ENCODE measurements around the gene MAD1L1. TPM values are rescaled to one million over a fixed set of nuclear protein-coding genes. Genes with fewer than 3 reads are reported as not detected.

The MAD1L1 gene
- total and polyA plus RNA-seq, 2 experiments from 2014 or later = 38.2 to 69.8 TPM

DNA sequence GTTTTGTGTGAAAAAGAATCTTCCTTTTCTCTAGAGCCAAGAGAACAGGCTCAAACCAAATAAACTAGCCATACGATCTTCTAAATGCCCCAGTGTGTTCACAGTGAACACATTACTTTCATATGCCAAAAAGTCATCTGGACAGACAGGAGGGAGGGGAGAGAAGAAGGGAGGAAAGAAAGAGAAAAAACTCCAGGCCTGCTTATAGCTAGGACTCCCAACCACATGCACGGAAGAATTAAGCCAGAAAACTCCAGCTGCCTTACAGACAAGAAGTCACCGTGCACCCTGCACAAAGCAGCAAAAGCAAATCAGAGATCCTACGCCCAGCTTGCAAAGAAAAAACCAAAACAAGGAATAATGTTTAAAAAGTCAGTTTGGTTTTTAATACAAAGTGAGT is 47.2 kb upstream of the MAD1L1 start:
- H3K36me3 ChIP-seq (ENCODE audit: low read depth) = no peaks in the 10 kb centered on the region
- TF ChIP-seq EZH2phosphoT487 (IDR thresholded peaks at IDR 0.05; ENCODE audit: insufficient read depth, low read depth) = no peak
- H3K4me2 ChIP-seq (ENCODE audit: unreplicated experiment) = no peak overlapping the region
- no peak for DNase-seq
- H3K4me3 ChIP-seq = no peak overlapping the region
- H2AFZ ChIP-seq = no peak overlapping the region
- no peaks in the 10 kb centered on the region for H3K27me3 ChIP-seq (replicated peaks; ENCODE audit: insufficient read depth)
- no peaks in the 10 kb centered on the region for H4K20me1 ChIP-seq (ENCODE audit: insufficient read depth)
- in situ Hi-C loops (cut with MboI) = no loop called here
- 54 to 59% methylated on average over 4 of the region's 4 CpGs for WGBS, 2 experiments (ENCODE audit: low coverage in 1 of 2, low lambda C conversion rate in 2 of 2, missing lambda C conversion rate in 2 of 2)
- no peaks in the 10 kb centered on the region for H3F3A ChIP-seq (ENCODE audit: insufficient read depth)
- H3K9ac ChIP-seq = no peak overlapping the region
- H3K4me1 ChIP-seq (ENCODE audit: insufficient read depth) = peaks cover 12% of the 10 kb centered on the region; the same call in 1 of the 2 replicates
- H3K9me3 ChIP-seq (ENCODE audit: low read depth) = no peaks in the 10 kb centered on the region
- peaks cover 45% of the 10 kb centered on the region for H3K79me2 ChIP-seq (ENCODE audit: insufficient read depth)
- no peak overlapping the region for H3K27ac ChIP-seq
- no peaks in the 10 kb centered on the region for H3K9me2 ChIP-seq (ENCODE audit: insufficient read depth)

DNA sequence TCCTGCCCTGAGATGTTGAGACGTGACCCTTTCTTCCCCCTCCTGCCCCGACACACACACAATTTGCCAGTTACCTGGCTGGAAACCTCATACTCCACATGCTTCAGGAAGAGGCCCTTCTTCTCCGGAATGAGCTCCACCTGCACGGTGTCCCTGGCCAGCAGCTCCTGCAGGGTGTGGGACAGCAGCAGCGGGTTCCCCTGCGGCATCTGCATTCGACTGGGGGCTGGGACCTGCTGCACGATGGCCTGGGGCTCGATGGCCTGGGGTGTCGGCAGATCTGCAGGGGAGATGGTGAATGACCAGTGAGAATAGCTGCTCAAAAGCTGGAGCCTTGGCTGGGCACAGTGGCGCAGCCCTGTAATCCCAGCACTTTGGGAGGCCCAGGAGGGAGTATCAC is 45.3 kb upstream of the MAD1L1 start:
- H3K79me2 ChIP-seq (ENCODE audit: insufficient read depth) = peaks cover 36% of the 10 kb centered on the region
- TF ChIP-seq EZH2phosphoT487 (IDR thresholded peaks at IDR 0.05; ENCODE audit: insufficient read depth, low read depth) (no peak), EZH2 (IDR thresholded peaks at IDR 0.05; ENCODE audit: insufficient read depth, poor library complexity, severe bottlenecking) (no peak)
- peaks cover 12% of the 10 kb centered on the region; the same call in 1 of the 2 replicates for H3K4me1 ChIP-seq (ENCODE audit: insufficient read depth)
- no peak overlapping the region for H3K4me3 ChIP-seq
- H3K27ac ChIP-seq = no peak overlapping the region
- no peaks in the 10 kb centered on the region for H3F3A ChIP-seq (ENCODE audit: insufficient read depth)
- in situ Hi-C loops (cut with MboI) = no loop called here
- no peak overlapping the region for H2AFZ ChIP-seq
- no peaks in the 10 kb centered on the region for H3K9me3 ChIP-seq (ENCODE audit: low read depth)
- no peaks in the 10 kb centered on the region for H3K36me3 ChIP-seq (ENCODE audit: low read depth)
- no peaks in the 10 kb centered on the region for H3K9me2 ChIP-seq (ENCODE audit: insufficient read depth)
- no peak overlapping the region for H3K9ac ChIP-seq
- WGBS, 2 experiments (ENCODE audit: low coverage in 1 of 2, low lambda C conversion rate in 2 of 2, missing lambda C conversion rate in 2 of 2) = 91 to 95% methylated on average over 10 to 11 of the region's 11 CpGs
- H3K27me3 ChIP-seq (replicated peaks; ENCODE audit: insufficient read depth) = no peaks in the 10 kb centered on the region
- DNase-seq = no peak
- H3K4me2 ChIP-seq (ENCODE audit: unreplicated experiment) = no peak overlapping the region
- H4K20me1 ChIP-seq (ENCODE audit: insufficient read depth) = no peaks in the 10 kb centered on the region

GRCh38 chr7:2276107-2276506 is 43.4 kb upstream of the MAD1L1 start:
- no peak overlapping the region for H3K27ac ChIP-seq

DNA sequence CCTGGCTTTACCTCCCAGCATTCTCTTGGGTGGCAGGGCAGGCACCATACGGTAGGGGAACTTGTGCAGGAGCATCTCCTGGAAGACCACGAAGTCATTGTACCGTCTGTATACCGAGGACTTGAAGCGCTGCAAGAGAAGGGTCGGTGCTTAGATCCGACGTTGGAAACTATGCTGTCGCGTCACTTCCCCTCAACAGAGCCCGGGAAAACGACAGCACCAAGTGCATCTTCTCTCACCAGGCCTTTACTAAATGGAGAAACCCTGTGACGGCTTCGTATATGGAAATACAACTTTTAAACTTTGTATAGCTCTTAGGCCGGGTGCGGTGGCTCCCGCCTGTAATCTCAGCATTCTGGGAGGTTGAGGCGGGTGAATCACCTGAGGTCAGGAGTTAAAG is 42.4 kb upstream of the MAD1L1 start:
- no peaks in the 10 kb centered on the region for H3K36me3 ChIP-seq (ENCODE audit: low read depth)
- H3K4me1 ChIP-seq (ENCODE audit: insufficient read depth) = 0 out of 2 replicates have a peak, but pooled peaks cover 4% of the 10 kb centered on the region
- H3K27ac ChIP-seq = no peak overlapping the region
- H3K9me3 ChIP-seq (ENCODE audit: low read depth) = no peaks in the 10 kb centered on the region
- H3K27me3 ChIP-seq (replicated peaks; ENCODE audit: insufficient read depth) = no peaks in the 10 kb centered on the region
- no peaks in the 10 kb centered on the region for H3F3A ChIP-seq (ENCODE audit: insufficient read depth)
- H4K20me1 ChIP-seq (ENCODE audit: insufficient read depth) = no peaks in the 10 kb centered on the region
- TF ChIP-seq EZH2phosphoT487 (IDR thresholded peaks at IDR 0.05; ENCODE audit: insufficient read depth, low read depth) (no peak), EZH2 (IDR thresholded peaks at IDR 0.05; ENCODE audit: insufficient read depth, poor library complexity, severe bottlenecking) (no peak)
- no peak overlapping the region for H3K4me3 ChIP-seq
- no peak overlapping the region for H3K4me2 ChIP-seq (ENCODE audit: unreplicated experiment)
- H2AFZ ChIP-seq = no peak overlapping the region
- no peaks in the 10 kb centered on the region for H3K9me2 ChIP-seq (ENCODE audit: insufficient read depth)
- H3K79me2 ChIP-seq (ENCODE audit: insufficient read depth) = peaks cover 10% of the 10 kb centered on the region
- WGBS, 2 experiments (ENCODE audit: low coverage in 1 of 2, low lambda C conversion rate in 2 of 2, missing lambda C conversion rate in 2 of 2) = 90 to 91% methylated on average over 18 of the region's 18 CpGs
- DNase-seq = no peak
- in situ Hi-C loops (cut with MboI) = no loop called here
- no peak overlapping the region for H3K9ac ChIP-seq

More at GRCh38 chr7:2276107-2276506, 43.4 kb upstream of the MAD1L1 start:
- Histone ChIP-seq H3K4me1 (ENCODE audit: insufficient read depth) (0 out of 2 replicates have a peak, but pooled peaks cover 4% of the 10 kb centered on the region), H3K4me3 (no peak overlapping the region), H3K79me2 (ENCODE audit: insufficient read depth) (peaks cover 20% of the 10 kb centered on the region), H3K9ac (no peak overlapping the region), H3K36me3 (ENCODE audit: low read depth) (no peaks in the 10 kb centered on the region), H3K27me3 (replicated peaks; ENCODE audit: insufficient read depth) (no peaks in the 10 kb centered on the region), H3K9me3 (ENCODE audit: low read depth) (no peaks in the 10 kb centered on the region), H3K9me2 (ENCODE audit: insufficient read depth) (no peaks in the 10 kb centered on the region), H4K20me1 (ENCODE audit: insufficient read depth) (no peaks in the 10 kb centered on the region), H2AFZ (no peak overlapping the region), H3K4me2 (ENCODE audit: unreplicated experiment) (no peak overlapping the region), H3F3A (ENCODE audit: insufficient read depth) (no peaks in the 10 kb centered on the region)
- DNase-seq = no peak
- in situ Hi-C loops (cut with MboI) = no loop called here
- TF ChIP-seq EZH2phosphoT487 (IDR thresholded peaks at IDR 0.05; ENCODE audit: insufficient read depth, low read depth) (no peak), EZH2 (IDR thresholded peaks at IDR 0.05; ENCODE audit: insufficient read depth, poor library complexity, severe bottlenecking) (no peak)
- WGBS, 2 experiments (ENCODE audit: low coverage in 1 of 2, low lambda C conversion rate in 2 of 2, missing lambda C conversion rate in 2 of 2) = 95% methylated on average over 18 of the region's 18 CpGs

DNA sequence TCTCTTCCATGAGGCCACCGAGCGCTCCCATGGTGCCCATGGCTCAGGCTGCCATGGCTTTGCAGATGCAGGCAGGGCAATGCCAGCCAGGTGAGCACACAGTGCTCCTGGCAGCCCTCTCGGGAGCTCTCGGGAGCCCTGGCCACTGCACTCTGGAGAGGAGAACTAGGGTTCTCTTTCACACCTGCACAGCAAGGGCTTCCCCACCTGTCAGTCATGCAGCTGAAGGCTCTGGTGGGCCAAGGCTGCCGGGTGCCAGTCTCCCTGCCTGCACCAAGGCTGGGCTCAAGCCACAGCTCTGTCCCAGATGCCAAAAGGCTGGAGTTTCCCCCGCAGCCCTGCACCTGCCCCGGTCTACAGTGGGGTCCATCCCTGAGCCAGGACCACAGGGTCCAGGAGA is 41.9 kb upstream of the MAD1L1 start:
- Histone ChIP-seq H3K4me3 (no peak overlapping the region), H3K4me2 (ENCODE audit: unreplicated experiment) (no peak overlapping the region), H3K9me3 (ENCODE audit: low read depth) (no peaks in the 10 kb centered on the region), H3K36me3 (ENCODE audit: low read depth) (no peaks in the 10 kb centered on the region), H2AFZ (no peak overlapping the region), H3F3A (ENCODE audit: insufficient read depth) (no peaks in the 10 kb centered on the region), H3K9me2 (ENCODE audit: insufficient read depth) (no peaks in the 10 kb centered on the region), H3K27me3 (replicated peaks; ENCODE audit: insufficient read depth) (no peaks in the 10 kb centered on the region), H3K4me1 (ENCODE audit: insufficient read depth) (0 out of 2 replicates have a peak, but pooled peaks cover 2% of the 10 kb centered on the region), H3K79me2 (ENCODE audit: insufficient read depth) (peaks cover 6% of the 10 kb centered on the region), H4K20me1 (ENCODE audit: insufficient read depth) (no peaks in the 10 kb centered on the region), H3K27ac (no peak overlapping the region), H3K9ac (no peak overlapping the region)
- DNase-seq = no peak
- 96 to 100% methylated on average over 7 of the region's 7 CpGs for WGBS, 2 experiments (ENCODE audit: low coverage in 1 of 2, low lambda C conversion rate in 2 of 2, missing lambda C conversion rate in 2 of 2)
- in situ Hi-C loops (cut with MboI) = no loop called here
- TF ChIP-seq EZH2 (IDR thresholded peaks at IDR 0.05; ENCODE audit: insufficient read depth, poor library complexity, severe bottlenecking) (no peak), EZH2phosphoT487 (IDR thresholded peaks at IDR 0.05; ENCODE audit: insufficient read depth, low read depth) (no peak)
